ENCODE data around the gene PLEKHA1. TPM values are rescaled to one million over a fixed set of nuclear protein-coding genes. Genes with fewer than 3 reads are reported as not detected.

The PLEKHA1 gene
- total RNA-seq (10 to 100 TPM; 35.8 to 42.8 (median 39.6) TPM), polyA plus RNA-seq (15.7 TPM)
- long read RNA-seq, donor 1, partial matches to known transcripts = 8 of 109 reads
- long read RNA-seq, donor 1, other reads (novel, unspliced or antisense) = 101 of 109 reads
- long read RNA-seq, donor 2, partial matches to known transcripts = 3 of 30 reads
- long read RNA-seq, donor 2, other reads (novel, unspliced or antisense) = 27 of 30 reads
- long read RNA-seq, donor 3, full-length matches to known transcripts = 1 of 259 reads
- long read RNA-seq, donor 3, partial matches to known transcripts = 26 of 259 reads
- long read RNA-seq, donor 3, other reads (novel, unspliced or antisense) = 232 of 259 reads
- long read RNA-seq, donor 4, partial matches to known transcripts = 7 of 27 reads
- long read RNA-seq, donor 4, other reads (novel, unspliced or antisense) = 20 of 27 reads

DNA sequence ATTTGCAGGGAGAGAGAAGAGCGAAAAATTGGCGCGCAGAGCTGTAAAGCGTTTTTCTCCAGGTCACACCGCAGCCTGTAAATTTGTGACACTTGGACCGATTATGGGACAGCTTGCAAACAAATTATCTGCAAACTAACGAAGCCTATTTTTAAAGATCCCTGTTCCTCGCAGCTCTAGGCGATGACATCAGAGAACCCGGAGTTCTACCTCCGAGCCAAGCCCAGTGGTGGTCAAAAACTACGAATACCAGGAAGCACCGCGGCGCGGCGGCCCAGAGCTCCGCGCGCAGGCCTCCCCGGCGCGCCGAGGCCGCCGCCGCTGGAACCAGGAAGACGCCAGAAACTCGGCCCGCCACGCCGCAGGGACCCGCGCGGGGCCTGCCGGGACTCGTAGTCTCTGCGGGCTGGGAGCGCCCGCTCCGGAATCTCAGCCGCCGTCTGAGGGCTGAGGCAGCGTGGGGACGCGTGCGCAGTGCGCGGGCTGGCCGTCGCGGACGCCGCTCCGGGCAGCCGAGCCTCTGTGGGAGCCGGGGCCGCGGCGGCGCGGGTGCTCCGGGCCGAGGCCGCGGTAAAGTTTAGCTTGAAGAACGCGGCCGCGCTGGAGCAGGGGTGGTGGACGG lies at the start of gene PLEKHA1:
Gene PLEKHA1 (plus strand): TSS at position 472 of the 622 bp plus-strand sequence. CDS start 18,493 bp downstream, outside the sequence.
- intact Hi-C loops (cut with DNase I) = no loop called here
- peak; percentile 98 for ATAC-seq

DNA sequence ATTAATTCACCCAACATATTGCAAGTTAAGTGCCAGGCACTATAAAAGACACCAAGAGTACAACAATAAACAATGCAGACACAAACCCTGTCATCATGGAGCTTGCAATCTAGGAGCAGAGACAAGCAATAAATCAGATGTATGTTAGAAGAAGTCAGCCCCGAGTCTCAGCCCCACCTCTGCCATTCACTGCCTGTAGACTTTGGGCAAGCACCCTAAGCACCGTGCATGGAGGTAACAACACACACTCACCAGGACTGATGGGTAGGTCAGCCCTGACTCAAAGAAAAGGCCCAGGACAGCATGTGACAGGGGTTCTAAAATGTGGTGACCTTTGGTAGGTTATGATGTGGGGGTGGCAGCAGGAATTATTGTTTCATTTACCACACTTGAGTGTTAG lies 49.3 kb upstream of the PLEKHA1 start:
- no peaks in the 10 kb centered on the region for H3K27me3 ChIP-seq (ENCODE audit: control insufficient read depth, insufficient read depth)
- H3K4me3 ChIP-seq (ENCODE audit: low read length) = no peak overlapping the region
- H3K4me1 ChIP-seq (ENCODE audit: control insufficient read depth, insufficient read depth, low read length) = no peaks in the 10 kb centered on the region
- WGBS = 93% methylated on average over 2 of the region's 2 CpGs
- ATAC-seq (no peak), DNase-seq (no peak)
- H3K27ac ChIP-seq (ENCODE audit: low read length) = no peak overlapping the region
- no peaks in the 10 kb centered on the region for H3K9me3 ChIP-seq (ENCODE audit: control insufficient read depth, low read length)
- intact Hi-C loops (cut with DNase I) = no loop called here

More for the DNA sequence above, at the start of gene PLEKHA1:
- Histone ChIP-seq H3K9me3 (ENCODE audit: control insufficient read depth, low read length) (no peaks in the 10 kb centered on the region), H3K4me3 (ENCODE audit: low read length) (peak within 1 kb of the TSS; percentile 89), H3K4me1 (ENCODE audit: control insufficient read depth, insufficient read depth, low read length) (no peaks in the 10 kb centered on the region), H3K27ac (ENCODE audit: low read length) (peak within 1 kb of the TSS; percentile 91), H3K27me3 (ENCODE audit: control insufficient read depth, insufficient read depth) (no peaks in the 10 kb centered on the region)
- DNase-seq = peak; percentile 96 to 99 (median 98)
- WGBS = under 1% methylated on average over 71 of the region's 71 CpGs

DNA sequence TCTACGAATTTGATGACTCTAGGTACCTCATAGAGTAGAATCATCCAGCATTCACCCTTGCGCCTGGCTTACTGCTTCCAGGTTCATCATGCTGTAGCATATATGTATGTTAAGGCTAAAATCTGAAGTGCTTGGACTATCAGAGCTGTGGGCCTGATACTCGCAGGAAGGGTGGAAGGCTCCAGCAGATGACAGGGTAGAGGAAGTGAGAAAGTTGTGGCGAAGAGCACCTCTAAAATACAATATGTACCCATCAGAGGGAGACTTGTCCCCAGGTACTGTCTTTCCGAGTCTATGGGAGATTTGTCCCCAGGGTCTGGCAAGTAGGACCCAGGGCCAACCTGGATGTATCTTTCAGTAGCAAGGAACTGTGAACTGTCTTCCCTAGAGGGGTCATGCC lies 48.1 kb upstream of the PLEKHA1 start:
- DNase-seq = no peak
- Histone ChIP-seq H3K4me3 (ENCODE audit: low read length) (no peak overlapping the region), H3K27me3 (ENCODE audit: control insufficient read depth, insufficient read depth) (no peaks in the 10 kb centered on the region), H3K27ac (ENCODE audit: low read length) (no peak overlapping the region), H3K4me1 (ENCODE audit: control insufficient read depth, insufficient read depth, low read length) (no peaks in the 10 kb centered on the region), H3K9me3 (ENCODE audit: control insufficient read depth, low read length) (no peaks in the 10 kb centered on the region)
- intact Hi-C loops (cut with DNase I) = no loop called here
- WGBS = 92% methylated on average over 5 of the region's 5 CpGs
- ATAC-seq = no peak

DNA sequence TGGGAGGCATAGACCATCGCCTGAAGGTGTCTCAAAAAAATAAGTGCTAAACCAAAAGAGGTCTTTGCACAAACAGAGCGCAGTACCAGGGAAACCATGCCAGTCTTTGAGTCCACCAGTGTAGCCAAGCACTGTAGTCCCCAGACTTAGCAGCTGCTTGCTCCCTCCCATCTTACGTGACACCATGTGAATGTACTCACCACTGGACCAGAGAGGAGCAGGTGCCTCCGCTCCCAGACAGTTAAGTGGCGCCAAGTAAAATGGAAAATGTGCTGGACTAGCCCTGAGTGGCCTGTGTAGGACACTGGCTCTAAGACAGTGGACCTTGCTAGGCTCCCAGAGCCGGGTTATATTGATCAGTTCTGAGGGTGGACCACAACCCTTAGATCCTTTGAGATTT lies 47.7 kb upstream of the PLEKHA1 start:
- Histone ChIP-seq H3K27me3 (ENCODE audit: control insufficient read depth, insufficient read depth) (no peaks in the 10 kb centered on the region), H3K9me3 (ENCODE audit: control insufficient read depth, low read length) (no peaks in the 10 kb centered on the region), H3K4me1 (ENCODE audit: control insufficient read depth, insufficient read depth, low read length) (no peaks in the 10 kb centered on the region), H3K27ac (ENCODE audit: low read length) (no peak overlapping the region), H3K4me3 (ENCODE audit: low read length) (no peak overlapping the region)
- intact Hi-C loops (cut with DNase I) = no loop called here
- WGBS = 87% methylated on average over 6 of the region's 6 CpGs
- ATAC-seq = no peak
- no peak for DNase-seq

DNA sequence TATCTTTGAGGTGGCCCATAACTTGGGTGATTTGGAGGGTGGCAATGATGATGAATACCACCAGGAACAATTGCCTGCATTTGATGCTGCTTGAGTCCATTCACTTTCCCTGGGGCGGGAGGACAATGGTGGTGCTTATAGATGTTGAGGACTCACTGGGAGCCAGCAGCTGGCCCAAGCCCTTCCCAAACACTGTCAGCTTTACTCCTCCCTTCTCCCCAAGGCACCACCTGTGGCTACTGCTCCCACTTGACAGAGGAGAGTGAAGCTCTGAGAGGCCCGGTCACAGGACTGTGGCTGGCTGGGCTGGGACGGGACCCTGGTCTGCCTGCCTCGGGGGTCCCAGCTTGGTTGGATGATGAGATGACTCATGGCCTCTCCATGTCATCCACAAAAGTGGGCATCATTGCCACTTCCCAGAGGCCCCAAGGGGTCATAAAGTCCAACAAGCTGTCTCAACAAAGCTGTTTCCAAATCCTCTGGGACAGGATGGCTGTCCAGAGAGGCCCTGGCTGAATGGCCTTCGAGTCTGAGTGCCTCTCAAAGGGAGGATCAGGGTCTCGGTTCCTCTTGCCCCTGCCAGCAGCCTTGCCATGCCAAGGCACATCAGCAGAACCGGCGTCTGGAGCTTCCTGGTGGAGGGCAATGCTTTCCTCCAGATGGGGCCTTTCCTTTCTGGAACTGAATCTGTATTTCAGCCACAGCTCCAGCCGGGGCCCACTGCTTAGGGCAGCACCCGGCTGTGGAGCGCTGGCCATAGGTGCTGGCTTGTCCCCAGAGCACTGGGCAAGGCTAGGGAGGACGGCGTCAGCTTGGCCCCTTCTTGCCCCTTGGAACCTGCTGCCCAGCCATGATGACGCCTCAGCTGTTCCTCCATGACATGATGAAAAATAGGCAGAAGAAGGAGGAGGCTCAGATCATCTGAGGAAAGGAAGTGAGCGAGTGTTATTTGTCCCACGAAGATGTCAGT lies 47.0 kb upstream of the PLEKHA1 start:
- DNase-seq (no peak), ATAC-seq (no peak)
- Histone ChIP-seq H3K4me3 (ENCODE audit: low read length) (no peak overlapping the region), H3K27me3 (ENCODE audit: control insufficient read depth, insufficient read depth) (no peaks in the 10 kb centered on the region), H3K9me3 (ENCODE audit: control insufficient read depth, low read length) (no peaks in the 10 kb centered on the region), H3K4me1 (ENCODE audit: control insufficient read depth, insufficient read depth, low read length) (no peaks in the 10 kb centered on the region), H3K27ac (ENCODE audit: low read length) (no peak overlapping the region)
- WGBS = 85% methylated on average over 16 of the region's 16 CpGs
- intact Hi-C loops (cut with DNase I) = no loop called here

DNA sequence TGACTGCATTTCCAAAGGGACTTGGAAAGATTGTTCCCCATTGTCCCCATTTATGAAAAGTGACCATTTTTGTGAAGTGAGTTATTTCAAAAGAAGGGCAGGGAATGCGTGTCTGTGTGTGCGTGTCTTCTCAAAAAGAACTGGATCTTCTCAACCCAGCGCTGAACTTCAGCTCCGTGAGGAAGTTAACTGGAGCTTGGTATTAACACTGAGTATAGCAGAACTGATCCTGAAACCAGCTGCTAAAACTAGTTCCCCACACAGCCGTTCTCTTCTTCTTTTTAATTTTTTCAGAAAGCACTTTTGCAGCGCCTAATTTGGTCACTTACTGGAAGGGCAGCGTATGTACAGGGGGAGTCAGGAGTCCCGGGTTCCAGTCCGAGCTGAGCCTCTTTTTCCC lies 45.8 kb upstream of the PLEKHA1 start:
- Histone ChIP-seq H3K27me3 (ENCODE audit: control insufficient read depth, insufficient read depth) (no peaks in the 10 kb centered on the region), H3K9me3 (ENCODE audit: control insufficient read depth, low read length) (no peaks in the 10 kb centered on the region), H3K27ac (ENCODE audit: low read length) (no peak overlapping the region), H3K4me3 (ENCODE audit: low read length) (no peak overlapping the region), H3K4me1 (ENCODE audit: control insufficient read depth, insufficient read depth, low read length) (no peaks in the 10 kb centered on the region)
- ATAC-seq (peak in 1 of 2 donors; percentile 38), DNase-seq (no peak)
- intact Hi-C loops (cut with DNase I) = no loop called here
- 72% methylated on average over 9 of the region's 9 CpGs for WGBS

DNA sequence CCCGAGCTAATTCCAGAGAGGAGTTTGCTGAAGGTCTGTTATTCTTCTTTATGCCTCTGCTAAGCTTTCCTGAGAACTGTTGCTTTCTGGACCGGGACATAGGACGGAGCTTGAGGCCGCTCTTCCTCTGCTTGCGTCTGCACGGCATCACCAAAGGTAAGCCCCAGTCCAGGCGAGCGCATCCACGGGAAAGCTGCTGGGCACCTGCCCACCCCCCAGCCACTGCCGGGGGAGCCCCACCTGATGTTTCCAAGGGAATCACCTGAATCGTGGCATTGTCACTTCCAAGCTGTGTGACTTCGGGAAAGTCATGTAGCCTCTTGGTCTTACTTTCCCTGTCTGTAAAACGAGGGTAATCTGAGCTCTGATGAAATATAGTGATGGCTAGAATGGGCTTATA lies 45.1 kb upstream of the PLEKHA1 start:
- no peak for ATAC-seq
- Histone ChIP-seq H3K27me3 (ENCODE audit: control insufficient read depth, insufficient read depth) (no peaks in the 10 kb centered on the region), H3K4me1 (ENCODE audit: control insufficient read depth, insufficient read depth, low read length) (no peaks in the 10 kb centered on the region), H3K9me3 (ENCODE audit: control insufficient read depth, low read length) (no peaks in the 10 kb centered on the region), H3K4me3 (ENCODE audit: low read length) (no peak overlapping the region), H3K27ac (ENCODE audit: low read length) (no peak overlapping the region)
- intact Hi-C loops (cut with DNase I) = no loop called here
- 85% methylated on average over 13 of the region's 13 CpGs for WGBS
- DNase-seq = no peak

DNA sequence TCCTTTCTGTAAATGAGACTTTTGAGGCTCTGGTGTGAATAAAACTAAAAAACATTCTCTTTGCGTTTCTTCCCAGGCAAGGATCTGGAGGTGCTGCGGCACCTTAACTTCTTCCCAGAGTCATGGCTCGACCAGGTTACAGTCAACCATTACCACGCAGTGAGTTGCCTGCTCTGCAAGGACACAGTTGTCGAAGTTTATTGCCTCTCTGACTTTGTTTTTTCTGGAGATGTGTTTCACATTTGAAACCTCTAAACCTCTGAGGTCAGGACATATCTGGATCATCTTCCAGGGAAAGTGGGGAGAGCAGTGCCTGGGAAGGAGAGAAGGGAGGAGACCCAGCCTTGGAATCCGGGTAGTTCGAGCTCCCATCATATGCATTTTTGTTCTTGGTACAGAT lies 43.4 kb upstream of the PLEKHA1 start:
- WGBS = 85% methylated on average over 7 of the region's 7 CpGs
- H3K9me3 ChIP-seq (ENCODE audit: control insufficient read depth, low read length) = no peaks in the 10 kb centered on the region
- H3K4me1 ChIP-seq (ENCODE audit: control insufficient read depth, insufficient read depth, low read length) = no peaks in the 10 kb centered on the region
- H3K27me3 ChIP-seq (ENCODE audit: control insufficient read depth, insufficient read depth) = no peaks in the 10 kb centered on the region
- no peak overlapping the region for H3K4me3 ChIP-seq (ENCODE audit: low read length)
- intact Hi-C loops (cut with DNase I) = no loop called here
- ATAC-seq (no peak), DNase-seq (no peak)
- H3K27ac ChIP-seq (ENCODE audit: low read length) = no peak overlapping the region

DNA sequence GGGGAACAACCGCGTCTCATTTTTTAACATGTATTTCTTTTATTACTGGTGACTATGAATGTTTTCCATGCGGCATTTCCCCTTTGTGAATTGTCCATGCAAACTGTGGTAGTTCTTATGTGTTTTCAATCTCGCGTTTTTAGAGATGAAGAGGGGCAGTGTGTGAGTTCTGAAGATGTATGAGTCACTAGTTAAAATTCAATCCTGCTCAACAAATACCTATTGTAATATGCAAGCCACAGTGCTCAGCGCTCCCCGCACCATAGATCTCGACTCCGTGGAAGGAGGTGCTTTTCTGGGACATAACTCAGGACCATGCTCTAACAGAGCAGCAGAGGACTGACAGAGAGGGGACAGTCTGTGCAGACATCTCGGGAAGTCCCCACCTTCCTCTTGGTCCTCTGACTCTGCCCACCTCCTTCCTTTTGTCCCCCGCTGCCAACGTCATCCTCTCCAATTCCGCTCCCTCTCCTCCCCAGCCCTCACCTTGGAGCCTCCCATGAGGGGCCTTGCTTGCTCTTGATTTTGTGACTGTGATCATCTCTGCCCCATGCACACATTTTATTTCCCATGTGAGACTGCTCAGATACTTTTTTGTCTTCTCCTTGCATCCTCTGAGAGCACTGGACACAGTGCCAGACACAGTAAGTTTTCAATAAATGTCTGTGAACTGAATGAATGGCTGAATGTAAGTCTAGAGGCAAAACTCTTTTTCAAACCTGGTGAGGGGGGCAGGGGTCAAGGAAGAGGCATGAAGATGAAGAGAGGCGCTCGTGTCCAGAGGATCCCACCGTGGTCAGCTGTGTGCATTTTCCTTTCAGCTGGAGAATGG lies 42.7 kb upstream of the PLEKHA1 start:
- intact Hi-C loops (cut with DNase I) = no loop called here
- Histone ChIP-seq H3K4me1 (ENCODE audit: control insufficient read depth, insufficient read depth, low read length) (no peaks in the 10 kb centered on the region), H3K27me3 (ENCODE audit: control insufficient read depth, insufficient read depth) (no peaks in the 10 kb centered on the region), H3K9me3 (ENCODE audit: control insufficient read depth, low read length) (no peaks in the 10 kb centered on the region), H3K4me3 (ENCODE audit: low read length) (no peak overlapping the region), H3K27ac (ENCODE audit: low read length) (no peak overlapping the region)
- 73% methylated on average over 16 of the region's 16 CpGs for WGBS
- no peak for DNase-seq
- ATAC-seq = no peak

DNA sequence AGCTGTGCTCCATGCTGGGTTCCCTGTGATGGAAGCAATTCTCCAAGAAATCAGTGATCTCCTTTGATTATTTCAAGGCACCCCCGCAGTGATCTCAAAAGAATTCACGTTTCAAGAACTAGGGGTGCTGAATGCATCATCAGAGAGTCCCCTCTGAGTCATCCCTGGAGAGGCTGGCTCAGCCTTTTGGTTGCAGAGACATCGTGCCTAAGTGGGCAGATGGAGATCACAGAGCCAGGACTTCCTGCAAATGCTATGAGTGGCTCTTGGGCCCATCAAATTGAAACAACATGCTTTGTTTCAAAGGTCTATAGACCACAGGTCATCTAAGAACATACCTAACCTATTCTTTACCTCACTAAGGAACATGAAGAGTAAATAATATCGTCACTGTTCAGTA lies 41.5 kb upstream of the PLEKHA1 start:
- ATAC-seq (no peak), DNase-seq (no peak)
- no peaks in the 10 kb centered on the region for H3K4me1 ChIP-seq (ENCODE audit: control insufficient read depth, insufficient read depth, low read length)
- no peaks in the 10 kb centered on the region for H3K9me3 ChIP-seq (ENCODE audit: control insufficient read depth, low read length)
- H3K4me3 ChIP-seq (ENCODE audit: low read length) = no peak overlapping the region
- intact Hi-C loops (cut with DNase I) = no loop called here
- no peaks in the 10 kb centered on the region for H3K27me3 ChIP-seq (ENCODE audit: control insufficient read depth, insufficient read depth)
- WGBS = 83% methylated on average over 4 of the region's 4 CpGs
- H3K27ac ChIP-seq (ENCODE audit: low read length) = no peak overlapping the region
